ENCODE measurements around the gene SCN2B.

Gene SCN2B

DNA sequence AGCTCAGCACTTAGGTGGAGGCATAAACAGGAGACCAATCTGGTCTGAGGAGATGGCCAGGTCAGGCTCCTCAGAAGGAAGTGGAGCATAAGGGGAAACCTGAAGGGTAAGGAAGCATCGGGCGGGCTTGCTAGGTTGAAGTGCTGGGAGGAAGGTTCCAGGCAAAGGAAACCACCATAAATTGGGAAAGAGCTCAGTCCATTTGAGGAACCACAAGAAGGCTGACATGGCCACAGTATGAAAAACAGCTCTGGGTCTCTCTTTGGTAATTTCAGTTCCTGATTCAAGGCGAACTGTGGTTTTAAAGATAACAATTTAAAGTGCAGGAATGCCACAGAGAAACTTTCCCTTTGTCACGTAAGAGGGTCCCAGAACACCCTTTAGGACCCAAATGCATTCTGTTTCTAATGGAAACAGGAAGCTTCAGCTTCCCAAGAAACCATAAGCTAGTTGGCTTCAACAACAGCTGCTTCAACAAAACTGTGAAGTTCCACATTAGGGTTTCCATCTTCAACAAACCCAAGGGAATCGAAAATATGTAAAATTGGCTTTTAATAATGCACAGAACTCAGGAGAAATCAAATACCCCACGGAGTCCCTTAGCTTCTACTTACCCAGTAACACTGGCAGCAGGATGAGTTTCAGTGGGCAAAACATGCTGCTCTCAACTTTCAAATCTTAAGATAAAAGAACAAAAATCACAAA lies 37.9 kb upstream of the SCN2B start:
- Histone ChIP-seq H3K4me3 (ENCODE audit: low read length) (no peak overlapping the region), H2AFZ (ENCODE audit: low read depth, low read length) (no peak overlapping the region), H3K27me3 (ENCODE audit: insufficient read depth, low read length) (peaks cover 27% of the 10 kb centered on the region), H3K9me3 (ENCODE audit: low read length) (no peaks in the 10 kb centered on the region), H3K36me3 (ENCODE audit: insufficient read depth, low read length) (no peaks in the 10 kb centered on the region), H3K4me1 (ENCODE audit: insufficient read depth, low read length) (no peaks in the 10 kb centered on the region)

GRCh38 chr11:118213781-118214180 lies 37.3 kb upstream of the SCN2B start:
- Histone ChIP-seq H3K36me3 (ENCODE audit: insufficient read depth, low read length) (no peaks in the 10 kb centered on the region), H3K4me1 (ENCODE audit: insufficient read depth, low read length) (no peaks in the 10 kb centered on the region), H3K27me3 (ENCODE audit: insufficient read depth, low read length) (peaks cover 32% of the 10 kb centered on the region), H3K9me3 (ENCODE audit: low read length) (no peaks in the 10 kb centered on the region), H2AFZ (ENCODE audit: low read depth, low read length) (no peak overlapping the region), H3K4me3 (ENCODE audit: low read length) (no peak overlapping the region)

DNA sequence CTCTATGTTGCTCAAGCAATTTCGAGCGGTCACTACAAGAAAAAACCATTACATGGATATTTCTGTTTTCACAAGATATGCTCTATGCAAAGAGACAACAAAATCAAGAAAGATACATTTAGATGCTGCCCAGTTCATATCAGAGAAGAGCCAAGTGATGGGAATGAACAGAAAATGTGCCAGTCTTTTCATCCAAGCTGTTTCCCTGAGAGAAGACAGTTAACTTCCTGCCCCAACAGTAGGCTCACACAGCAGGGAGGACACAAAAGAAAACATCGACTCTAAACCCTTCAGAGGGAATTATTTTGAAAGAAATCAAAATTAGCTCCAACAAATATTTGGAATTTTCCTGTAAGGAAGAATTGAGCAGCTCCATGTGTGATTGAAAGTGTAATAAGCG lies 36.8 kb upstream of the SCN2B start:
- H3K4me1 ChIP-seq (ENCODE audit: insufficient read depth, low read length), result no peaks in the 10 kb centered on the region
- no peaks in the 10 kb centered on the region for H3K36me3 ChIP-seq (ENCODE audit: insufficient read depth, low read length)
- H3K4me3 ChIP-seq (ENCODE audit: low read length), result no peak overlapping the region
- no peaks in the 10 kb centered on the region for H3K9me3 ChIP-seq (ENCODE audit: low read length)
- no peak overlapping the region for H2AFZ ChIP-seq (ENCODE audit: low read depth, low read length)
- peaks cover 35% of the 10 kb centered on the region for H3K27me3 ChIP-seq (ENCODE audit: insufficient read depth, low read length)

- Histone ChIP-seq H3K27me3 (ENCODE audit: insufficient read depth, low read length) (peaks cover 35% of the 10 kb centered on the region), H3K9me3 (ENCODE audit: low read length) (no peaks in the 10 kb centered on the region)
These were observed 36.3 kb upstream of the SCN2B start for GRCh38 chr11:118212781-118213191.

GRCh38 chr11:118212131-118212725 lies 35.8 kb upstream of the SCN2B start:
- Histone ChIP-seq H3K36me3 (ENCODE audit: insufficient read depth, low read length) (no peaks in the 10 kb centered on the region), H2AFZ (ENCODE audit: low read depth, low read length) (no peak overlapping the region), H3K4me3 (ENCODE audit: low read length) (no peak overlapping the region), H3K4me1 (ENCODE audit: insufficient read depth, low read length) (no peaks in the 10 kb centered on the region), H3K9me3 (ENCODE audit: low read length) (no peaks in the 10 kb centered on the region), H3K27me3 (ENCODE audit: insufficient read depth, low read length) (peaks cover 35% of the 10 kb centered on the region)

More at GRCh38 chr11:118212781-118213191, 36.3 kb upstream of the SCN2B start:
- H3K4me3 ChIP-seq (ENCODE audit: low read length), result no peak overlapping the region
- H2AFZ ChIP-seq (ENCODE audit: low read depth, low read length), result no peak overlapping the region
- no peaks in the 10 kb centered on the region for H3K4me1 ChIP-seq (ENCODE audit: insufficient read depth, low read length)
- no peaks in the 10 kb centered on the region for H3K36me3 ChIP-seq (ENCODE audit: insufficient read depth, low read length)

DNA sequence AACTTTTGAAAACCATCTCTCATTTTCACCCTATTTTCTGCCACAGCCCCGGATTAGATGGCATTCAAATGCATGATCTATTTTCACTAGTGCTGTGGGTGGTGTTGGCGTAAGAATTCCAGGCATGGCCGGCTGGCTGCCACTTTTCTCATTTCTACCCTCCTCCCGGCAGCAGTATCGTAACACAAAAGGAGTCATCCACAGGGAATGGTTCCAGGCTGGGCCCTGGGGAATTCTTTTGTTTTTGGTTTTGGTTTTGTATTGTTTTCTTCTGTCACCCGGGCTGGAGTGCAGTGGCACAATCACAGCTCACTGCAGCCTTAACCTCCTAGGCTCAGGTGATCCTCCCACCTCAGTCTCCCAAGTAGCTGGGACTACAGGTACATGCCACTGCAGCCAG lies 34.6 kb upstream of the SCN2B start:
- no peaks in the 10 kb centered on the region for H3K4me1 ChIP-seq (ENCODE audit: insufficient read depth, low read length)

GRCh38 chr11:118210323-118210722 lies 33.9 kb upstream of the SCN2B start:
- no peaks in the 10 kb centered on the region for H3K9me3 ChIP-seq (ENCODE audit: low read length)

More for the DNA sequence above, 34.6 kb upstream of the SCN2B start:
- Histone ChIP-seq H2AFZ (ENCODE audit: low read depth, low read length) (no peak overlapping the region), H3K27me3 (ENCODE audit: insufficient read depth, low read length) (peaks cover 36% of the 10 kb centered on the region), H3K36me3 (ENCODE audit: insufficient read depth, low read length) (no peaks in the 10 kb centered on the region), H3K4me3 (ENCODE audit: low read length) (no peak overlapping the region), H3K9me3 (ENCODE audit: low read length) (no peaks in the 10 kb centered on the region)

DNA sequence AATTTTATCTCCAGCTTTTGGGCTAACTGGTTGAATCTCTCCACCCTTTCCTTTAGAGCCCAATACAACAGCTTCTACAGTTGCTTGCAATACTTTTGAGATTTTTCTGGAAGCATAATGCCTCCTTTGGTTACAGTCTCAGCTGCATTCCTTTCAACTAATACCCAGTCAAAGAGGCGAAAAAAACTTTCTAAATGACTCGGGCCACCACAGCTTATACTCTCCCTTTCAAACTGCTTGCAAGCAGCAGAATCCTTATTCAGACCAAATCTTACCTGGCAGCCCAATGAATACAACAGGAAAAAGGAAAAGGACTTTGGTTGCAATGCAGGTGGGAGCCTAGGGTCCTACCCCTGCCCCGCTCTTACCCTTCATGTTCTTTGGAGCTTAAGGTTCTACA lies 32.6 kb upstream of the SCN2B start:
- no peaks in the 10 kb centered on the region for H3K36me3 ChIP-seq (ENCODE audit: insufficient read depth, low read length)
- H3K9me3 ChIP-seq (ENCODE audit: low read length), result no peaks in the 10 kb centered on the region
- H3K4me3 ChIP-seq (ENCODE audit: low read length), result no peak overlapping the region
- H2AFZ ChIP-seq (ENCODE audit: low read depth, low read length), result no peak overlapping the region
- no peaks in the 10 kb centered on the region for H3K4me1 ChIP-seq (ENCODE audit: insufficient read depth, low read length)
- peaks cover 36% of the 10 kb centered on the region for H3K27me3 ChIP-seq (ENCODE audit: insufficient read depth, low read length)

More at GRCh38 chr11:118210323-118210722, 33.9 kb upstream of the SCN2B start:
- H2AFZ ChIP-seq (ENCODE audit: low read depth, low read length), result no peak overlapping the region
- no peaks in the 10 kb centered on the region for H3K36me3 ChIP-seq (ENCODE audit: insufficient read depth, low read length)
- no peak overlapping the region for H3K4me3 ChIP-seq (ENCODE audit: low read length)
- no peaks in the 10 kb centered on the region for H3K4me1 ChIP-seq (ENCODE audit: insufficient read depth, low read length)
- H3K27me3 ChIP-seq (ENCODE audit: insufficient read depth, low read length), result peaks cover 39% of the 10 kb centered on the region

DNA sequence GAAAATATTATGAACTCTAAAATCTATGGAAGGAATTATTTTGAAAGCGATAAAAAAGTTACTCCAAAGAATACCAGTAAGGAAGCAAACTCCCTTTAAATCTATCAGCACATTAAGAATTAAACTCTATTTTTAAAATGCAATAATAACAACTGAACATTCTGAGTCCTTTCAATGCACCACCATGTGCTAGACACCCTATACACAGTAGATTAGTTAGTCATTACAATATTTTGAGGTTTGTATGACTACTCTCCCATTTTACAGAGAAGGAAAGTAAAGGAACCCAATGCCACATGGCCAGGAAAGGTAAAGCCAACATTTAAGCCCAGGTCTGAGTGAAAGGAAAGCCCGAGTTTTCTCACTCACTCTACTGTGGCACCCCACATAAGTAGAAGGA lies 30.6 kb upstream of the SCN2B start:
- Histone ChIP-seq H2AFZ (ENCODE audit: low read depth, low read length) (no peak overlapping the region), H3K36me3 (ENCODE audit: insufficient read depth, low read length) (no peaks in the 10 kb centered on the region), H3K9me3 (ENCODE audit: low read length) (no peaks in the 10 kb centered on the region), H3K4me3 (ENCODE audit: low read length) (no peak overlapping the region), H3K27me3 (ENCODE audit: insufficient read depth, low read length) (peaks cover 51% of the 10 kb centered on the region), H3K4me1 (ENCODE audit: insufficient read depth, low read length) (no peaks in the 10 kb centered on the region)

DNA sequence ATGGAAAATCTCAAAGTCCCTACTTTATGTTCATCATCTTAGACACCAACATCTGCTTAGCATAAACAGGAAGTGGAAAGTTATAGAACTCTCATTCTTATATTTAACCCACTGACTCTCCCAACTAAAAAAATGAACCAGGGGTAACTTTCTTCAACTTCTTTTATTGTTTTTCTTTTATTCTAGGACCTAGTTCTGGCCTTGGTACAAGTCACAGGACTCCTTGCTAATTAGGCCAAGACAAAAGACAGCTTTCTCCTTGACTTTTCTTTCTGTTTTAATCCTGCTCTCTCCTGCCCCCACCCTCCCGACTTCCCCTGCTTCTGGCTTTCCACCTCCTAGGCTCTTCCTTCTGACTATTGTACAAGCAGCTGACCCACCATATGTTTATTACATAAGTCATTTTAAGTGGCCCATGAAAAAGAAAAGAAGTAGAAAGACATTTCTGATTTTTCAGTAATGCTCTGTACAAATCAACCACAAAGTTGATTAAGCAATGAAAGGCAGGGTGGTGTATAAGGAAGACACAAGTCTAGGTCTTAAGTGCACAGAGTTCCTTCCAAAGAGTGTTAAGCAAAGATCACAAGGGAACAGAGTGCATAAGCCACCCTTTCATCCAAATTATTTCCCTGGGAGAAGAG lies 30.1 kb upstream of the SCN2B start:
- no peak overlapping the region for H3K4me3 ChIP-seq (ENCODE audit: low read length)
- no peaks in the 10 kb centered on the region for H3K36me3 ChIP-seq (ENCODE audit: insufficient read depth, low read length)
- no peaks in the 10 kb centered on the region for H3K9me3 ChIP-seq (ENCODE audit: low read length)
- H3K4me1 ChIP-seq (ENCODE audit: insufficient read depth, low read length), result no peaks in the 10 kb centered on the region
- H3K27me3 ChIP-seq (ENCODE audit: insufficient read depth, low read length), result peaks cover 48% of the 10 kb centered on the region
- H2AFZ ChIP-seq (ENCODE audit: low read depth, low read length), result no peak overlapping the region

DNA sequence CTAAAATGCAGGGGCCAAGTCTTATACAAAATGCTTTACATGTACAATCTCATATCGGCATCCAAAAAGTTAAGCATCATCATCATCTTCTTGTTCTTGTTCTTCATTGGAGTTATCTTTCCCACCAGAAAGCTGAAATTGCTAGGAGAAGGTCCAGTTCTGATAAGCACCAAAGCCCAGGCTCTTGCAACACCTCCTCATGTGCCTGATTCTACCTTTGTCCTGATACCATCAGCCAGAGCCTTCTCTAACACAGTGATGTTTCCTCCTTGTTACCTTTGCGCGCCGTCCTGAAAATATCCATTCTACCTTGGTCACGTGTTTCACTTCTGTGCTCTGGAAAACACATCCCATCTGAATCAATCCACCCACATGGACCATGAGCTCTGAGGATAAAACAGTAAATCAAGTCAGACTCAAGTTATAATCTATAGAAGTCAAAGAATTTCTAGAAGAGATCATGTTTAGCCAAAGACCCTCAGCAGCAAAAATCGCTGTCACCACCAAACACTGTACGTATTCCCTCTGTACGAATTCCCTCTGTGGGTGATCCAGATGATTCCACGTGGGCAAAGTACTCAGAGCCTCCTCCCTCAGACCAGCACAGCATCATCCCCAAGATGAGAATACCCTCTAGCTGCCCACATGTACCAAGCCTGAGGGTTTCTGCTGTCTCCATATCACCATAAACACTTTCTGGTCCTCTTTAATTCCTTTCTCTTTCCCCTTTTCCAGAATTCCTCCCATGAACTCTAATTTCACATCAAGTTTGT lies 29.4 kb upstream of the SCN2B start:
- H3K4me1 ChIP-seq (ENCODE audit: insufficient read depth, low read length), result no peaks in the 10 kb centered on the region
- H3K4me3 ChIP-seq (ENCODE audit: low read length), result no peak overlapping the region
- peaks cover 40% of the 10 kb centered on the region for H3K27me3 ChIP-seq (ENCODE audit: insufficient read depth, low read length)
- H3K36me3 ChIP-seq (ENCODE audit: insufficient read depth, low read length), result no peaks in the 10 kb centered on the region
- no peaks in the 10 kb centered on the region for H3K9me3 ChIP-seq (ENCODE audit: low read length)
- no peak overlapping the region for H2AFZ ChIP-seq (ENCODE audit: low read depth, low read length)

- H3K4me1 ChIP-seq (ENCODE audit: insufficient read depth, low read length), result no peaks in the 10 kb centered on the region
- H3K36me3 ChIP-seq (ENCODE audit: insufficient read depth, low read length), result no peaks in the 10 kb centered on the region
- no peaks in the 10 kb centered on the region for H3K9me3 ChIP-seq (ENCODE audit: low read length)
- peaks cover 29% of the 10 kb centered on the region for H3K27me3 ChIP-seq (ENCODE audit: insufficient read depth, low read length)
- no peak overlapping the region for H3K4me3 ChIP-seq (ENCODE audit: low read length)
- no peak overlapping the region for H2AFZ ChIP-seq (ENCODE audit: low read depth, low read length)
These were observed 26.4 kb upstream of the SCN2B start for GRCh38 chr11:118202599-118203422.
